HG02840 (cell line): ENCODE measurements around the gene RGL3.
"Not testable (repeated sequence)": the region's sequence is repeated elsewhere in the genome, so short reads cannot be mapped to it uniquely, and the experiment has no call there.

Source experiments
- ATAC-seq: cut with Tn5 transposase; IDR thresholded peaks from one replicate; pipeline ENCODE4 v1.9.1; 2021; ENCODE audit warnings: mild to moderate bottlenecking, moderate library complexity, moderate number of reproducible peaks; ENCODE audit not compliant: unreplicated experiment, low FRiP score

The RGL3 gene

DNA sequence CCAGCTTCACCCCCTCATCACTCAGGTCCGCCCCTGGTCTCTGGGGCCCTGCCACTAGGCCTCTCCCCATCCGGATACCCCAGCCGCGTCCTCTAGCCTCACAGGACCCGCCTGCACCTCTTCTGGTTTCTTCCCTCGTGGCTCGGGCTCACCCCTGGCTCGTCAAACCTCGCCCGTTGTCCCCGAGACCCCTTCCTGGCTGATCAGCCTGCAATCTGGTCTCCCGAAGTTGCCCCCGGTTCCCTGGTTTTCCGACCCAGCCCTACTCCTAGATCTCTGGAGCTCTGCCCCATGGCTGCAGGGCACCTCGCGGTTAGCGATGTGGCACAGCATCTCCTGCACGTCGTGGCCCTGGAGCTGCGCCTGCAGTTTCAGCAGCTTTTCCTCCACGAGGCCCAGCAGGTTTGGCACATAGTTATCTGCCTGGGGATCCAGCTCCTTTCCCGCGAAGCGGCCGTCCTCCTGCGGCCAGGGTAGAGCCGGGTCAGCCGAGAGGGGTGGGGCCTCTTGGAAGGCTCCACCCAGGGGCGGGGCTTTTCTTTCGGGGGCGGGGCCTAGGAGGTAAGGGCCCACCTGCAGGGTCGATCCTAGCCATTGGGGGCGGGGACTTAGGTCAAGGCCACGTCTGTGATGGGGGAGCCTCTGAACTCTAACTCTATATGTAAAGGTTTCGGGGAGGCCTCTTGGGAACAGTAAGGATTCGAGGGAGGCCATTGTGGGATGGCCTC lies 2.4 kb upstream of the RGL3 start:
- no peak for ATAC-seq

DNA sequence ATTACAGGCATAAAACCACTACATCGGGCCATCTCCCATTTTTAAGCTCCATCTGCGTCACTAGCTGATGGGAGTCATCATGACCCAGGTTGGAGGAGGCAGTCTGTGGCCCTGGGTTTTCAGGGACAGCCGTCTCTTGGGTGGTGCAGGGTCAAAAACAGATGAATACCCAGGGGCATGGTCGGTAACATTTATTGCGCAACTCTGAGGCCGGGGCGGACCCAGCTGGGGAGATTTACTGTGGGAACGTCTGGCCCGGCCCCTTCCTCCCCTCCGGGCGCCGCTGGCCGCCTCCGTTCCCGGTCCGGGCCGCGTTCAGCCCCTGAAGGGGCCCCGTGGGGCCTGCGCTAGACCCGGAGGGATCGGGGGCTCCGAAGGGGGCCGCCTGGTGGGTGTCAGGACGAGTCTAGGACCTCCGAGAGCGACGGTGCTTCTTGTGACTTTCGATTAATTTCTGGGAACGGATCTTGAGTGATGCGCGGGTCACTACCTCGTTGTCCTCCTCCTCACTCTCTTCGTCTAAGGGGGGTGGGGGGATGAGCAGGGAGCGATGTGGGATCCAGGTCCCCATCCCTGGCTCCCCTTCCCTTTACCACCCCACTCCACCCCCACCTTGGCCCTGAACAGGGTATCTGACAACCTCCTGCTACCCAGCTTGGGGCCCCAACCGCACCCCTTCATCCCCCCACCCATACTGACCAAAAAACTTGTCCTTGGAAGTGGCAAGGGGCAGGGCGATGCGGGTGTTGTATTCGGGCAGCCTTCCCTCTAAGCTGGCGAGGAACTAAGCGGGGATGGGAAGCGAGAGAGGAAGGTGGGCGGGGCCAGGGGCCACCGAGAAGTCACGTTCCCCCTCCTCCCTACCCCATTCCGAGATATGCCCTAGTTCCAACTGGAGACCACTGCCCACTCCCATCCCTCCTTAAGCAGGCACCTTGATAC lies 1.6 kb upstream of the RGL3 start:
- no peak for ATAC-seq

DNA sequence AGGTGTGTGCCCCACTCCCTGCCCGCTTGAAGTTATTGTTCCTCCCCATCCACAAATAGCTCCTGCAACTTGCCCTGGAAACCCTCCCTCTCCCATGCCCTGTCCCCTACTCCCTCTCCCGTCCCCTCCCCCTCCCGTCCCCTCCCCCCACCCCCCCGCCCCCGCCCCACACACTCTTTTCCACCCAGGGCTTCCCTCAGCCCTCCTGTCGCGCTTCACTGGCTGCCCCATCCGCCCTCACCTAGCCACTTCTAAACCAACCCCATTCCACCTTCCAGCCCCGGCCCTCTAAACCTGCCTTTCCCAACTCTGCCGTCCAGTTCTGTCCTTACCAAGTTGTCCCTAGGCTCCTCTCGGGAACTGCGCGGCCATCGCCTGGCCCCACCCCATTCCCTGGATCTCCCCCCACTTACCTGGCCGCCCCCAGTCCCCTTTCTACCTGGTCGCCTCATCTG lies 993 bp downstream of the RGL3 start:
- no peak for ATAC-seq

DNA sequence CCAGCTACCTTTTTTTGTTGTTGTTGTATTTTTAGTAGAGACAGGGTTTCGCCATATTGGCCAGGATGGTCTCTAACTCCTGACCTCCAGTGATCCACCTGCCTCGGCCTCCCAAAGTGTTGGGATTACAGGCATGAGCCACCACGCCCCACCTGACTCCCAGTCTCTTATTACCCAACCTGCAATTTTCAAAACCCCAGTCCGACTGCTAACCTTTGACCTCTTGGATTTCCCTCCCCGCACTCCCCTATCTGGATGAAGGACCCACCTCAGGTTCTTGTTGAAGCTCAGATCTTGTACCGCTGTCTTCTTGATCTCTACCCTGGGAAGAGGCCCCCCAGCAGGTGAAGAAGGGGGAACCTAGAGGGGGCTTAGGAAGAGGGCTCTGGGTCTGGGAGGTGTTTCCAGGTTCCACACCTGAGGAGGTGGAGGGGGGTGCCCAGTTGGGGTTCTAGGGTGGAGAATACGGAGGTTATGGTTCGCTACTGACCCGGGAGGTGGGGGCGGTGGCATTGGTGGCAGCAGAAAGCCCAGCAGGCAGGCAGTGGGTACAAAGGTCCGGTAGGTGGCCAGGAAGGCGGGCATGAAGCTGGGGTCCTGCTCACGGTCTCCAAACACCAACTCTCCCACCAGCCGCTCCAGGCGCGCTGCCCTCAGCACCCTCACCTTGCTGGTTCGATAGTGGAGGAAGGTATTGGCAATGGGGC lies 2.6 kb downstream of the RGL3 start:
- ATAC-seq = no peak

DNA sequence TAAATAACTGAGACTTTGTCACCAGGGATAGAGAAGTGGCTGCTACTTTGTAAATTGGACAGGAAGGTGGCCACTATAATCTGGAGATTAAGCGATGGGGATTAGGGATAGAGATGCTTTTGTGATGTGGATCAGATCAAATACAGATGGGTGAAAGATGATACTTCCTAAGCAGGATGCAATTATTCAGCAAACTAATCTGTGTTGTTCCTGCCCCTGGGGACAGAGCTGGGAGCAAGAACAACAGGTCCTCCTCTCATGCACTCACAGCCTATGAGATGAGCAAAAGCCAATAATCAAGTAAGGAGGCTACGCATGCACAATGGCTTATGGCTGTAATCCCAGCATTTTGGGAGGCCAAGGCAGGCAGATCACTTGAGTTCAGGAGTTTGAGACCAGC lies 4.6 kb downstream of the RGL3 start:
- ATAC-seq = no peak

DNA sequence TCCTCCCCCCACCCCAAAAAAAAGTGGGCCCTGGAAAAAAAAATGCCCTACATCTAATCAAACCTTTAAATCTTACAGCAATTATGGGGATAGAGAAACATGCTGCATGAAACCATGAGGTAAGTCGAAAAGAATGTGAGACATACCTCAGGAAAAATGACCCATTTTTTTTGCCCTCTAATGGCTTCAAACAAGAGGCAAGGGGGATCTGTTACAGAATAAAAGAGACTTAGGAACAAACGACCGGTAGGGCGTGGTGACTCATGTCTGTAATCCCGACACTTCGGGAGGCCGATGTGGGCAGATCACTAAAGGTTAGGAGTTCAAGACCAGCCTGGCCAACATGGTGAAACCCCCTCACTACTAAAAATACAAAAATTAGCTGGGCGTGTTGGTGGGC lies 8.4 kb downstream of the RGL3 start:
- no peak for ATAC-seq

DNA sequence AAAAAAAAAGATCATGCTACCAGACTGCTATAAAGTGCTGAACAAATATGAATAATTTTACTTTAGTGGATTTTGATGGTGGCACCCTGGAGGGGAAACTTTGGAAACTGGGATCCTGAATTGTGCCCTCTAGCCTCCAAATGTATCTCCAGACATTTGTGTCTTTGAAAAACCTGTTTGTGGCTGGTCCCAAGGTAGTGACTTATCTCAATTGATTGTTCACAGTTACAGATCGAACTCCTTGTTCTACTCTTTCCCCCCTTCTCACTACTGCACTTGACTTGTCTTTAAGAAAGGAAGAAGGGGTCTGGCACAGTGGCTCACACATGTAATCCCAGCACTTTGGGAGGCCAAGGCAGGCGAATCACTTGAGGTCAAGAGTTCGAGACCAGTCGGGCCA lies 10.5 kb downstream of the RGL3 start:
- no peak for ATAC-seq

DNA sequence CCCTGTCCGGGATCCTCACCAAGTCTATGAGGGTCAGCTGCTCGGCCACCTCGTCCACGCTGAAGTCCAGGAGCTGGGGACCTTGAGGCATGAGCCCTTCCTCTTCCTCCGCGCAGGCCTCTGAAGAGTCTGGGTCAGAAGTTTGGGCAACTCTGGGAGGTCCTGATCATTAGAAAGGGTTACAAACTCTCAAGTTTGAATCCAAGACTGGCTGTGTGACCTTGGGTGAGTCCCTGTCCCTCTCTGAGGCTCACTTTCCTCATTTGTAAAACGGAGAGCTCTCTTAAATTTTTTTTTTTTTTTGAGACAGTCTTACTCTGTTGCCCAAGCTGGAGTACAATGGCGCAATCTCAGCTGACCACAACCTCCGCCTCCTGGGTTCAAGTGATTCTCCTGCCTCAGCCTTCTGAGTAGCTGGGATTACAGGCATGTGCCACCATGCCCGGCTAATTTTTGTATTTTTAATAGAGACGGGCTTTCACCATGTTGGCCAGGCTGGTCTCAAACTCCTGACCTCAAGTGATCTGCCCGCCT lies 12.3 kb downstream of the RGL3 start:
- ATAC-seq = not testable (repeated sequence)

DNA sequence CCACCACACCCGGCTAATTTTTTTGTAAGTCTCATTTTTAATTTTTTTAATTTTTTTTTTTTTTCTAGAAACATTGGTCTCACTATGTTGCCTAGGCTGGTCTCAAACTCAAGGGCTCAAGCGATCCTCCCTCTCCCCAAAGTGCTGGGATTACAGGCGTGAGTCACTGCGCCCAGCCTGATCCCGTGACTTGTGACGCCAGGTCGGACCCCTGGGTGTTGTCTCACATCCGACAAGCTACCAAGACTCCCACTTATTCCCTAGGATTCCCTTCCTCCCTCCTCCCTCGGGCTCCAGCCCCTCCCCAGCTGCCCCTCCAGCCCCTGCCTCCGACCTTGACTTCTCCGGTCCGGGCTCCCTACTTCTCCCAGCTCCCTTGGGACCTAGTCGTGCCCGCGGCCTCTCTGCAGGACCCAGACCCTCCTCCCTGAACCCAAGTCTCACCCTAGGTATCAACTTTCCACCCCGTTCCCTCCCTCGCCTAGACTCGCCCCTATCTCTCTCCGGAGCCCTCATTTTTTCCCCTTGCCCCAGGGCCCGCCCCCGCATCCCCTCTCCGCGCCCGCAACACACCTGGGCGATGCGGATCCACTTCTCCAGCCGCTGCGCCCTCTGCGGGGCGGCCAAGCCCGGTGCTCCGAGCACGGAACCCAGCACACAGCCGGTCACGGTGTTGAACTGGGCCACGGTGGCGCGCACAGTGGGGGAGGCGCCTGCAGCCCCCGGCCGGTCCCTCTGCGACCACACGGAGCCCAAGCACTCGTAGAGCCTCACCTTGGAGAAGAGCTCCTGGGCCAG lies 13.1 kb downstream of the RGL3 start:
- no peak for ATAC-seq

DNA sequence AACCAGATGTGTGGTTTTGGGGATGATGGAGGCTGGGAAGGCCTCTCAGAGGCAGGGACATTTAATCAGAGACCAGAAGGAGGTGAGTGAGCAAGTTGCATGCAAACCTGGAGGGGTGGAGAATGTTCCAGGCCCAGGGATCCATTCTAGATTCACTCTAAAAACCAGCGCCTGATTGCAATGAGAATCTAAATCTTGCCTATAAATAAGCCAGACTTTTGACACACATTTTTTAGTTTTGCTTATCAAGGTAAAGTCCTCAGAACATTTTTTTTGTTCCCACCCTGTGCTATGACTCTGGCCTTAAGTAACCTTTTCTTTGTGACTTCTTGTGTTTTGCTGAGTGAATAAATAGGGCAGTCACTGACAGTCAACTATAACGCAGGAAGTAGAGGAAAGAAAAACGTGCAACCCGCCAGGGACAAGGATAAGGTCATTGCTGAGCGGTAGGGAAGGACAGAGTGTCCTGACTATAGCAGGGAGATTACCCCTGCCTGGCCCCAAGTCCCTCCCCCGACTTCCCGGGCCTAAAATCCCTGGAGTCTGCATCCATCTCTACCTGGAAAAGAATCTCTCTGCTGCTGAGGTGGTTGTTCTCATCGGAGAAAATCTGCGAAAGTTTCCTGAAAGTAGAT lies 14.4 kb downstream of the RGL3 start:
- no peak for ATAC-seq

DNA sequence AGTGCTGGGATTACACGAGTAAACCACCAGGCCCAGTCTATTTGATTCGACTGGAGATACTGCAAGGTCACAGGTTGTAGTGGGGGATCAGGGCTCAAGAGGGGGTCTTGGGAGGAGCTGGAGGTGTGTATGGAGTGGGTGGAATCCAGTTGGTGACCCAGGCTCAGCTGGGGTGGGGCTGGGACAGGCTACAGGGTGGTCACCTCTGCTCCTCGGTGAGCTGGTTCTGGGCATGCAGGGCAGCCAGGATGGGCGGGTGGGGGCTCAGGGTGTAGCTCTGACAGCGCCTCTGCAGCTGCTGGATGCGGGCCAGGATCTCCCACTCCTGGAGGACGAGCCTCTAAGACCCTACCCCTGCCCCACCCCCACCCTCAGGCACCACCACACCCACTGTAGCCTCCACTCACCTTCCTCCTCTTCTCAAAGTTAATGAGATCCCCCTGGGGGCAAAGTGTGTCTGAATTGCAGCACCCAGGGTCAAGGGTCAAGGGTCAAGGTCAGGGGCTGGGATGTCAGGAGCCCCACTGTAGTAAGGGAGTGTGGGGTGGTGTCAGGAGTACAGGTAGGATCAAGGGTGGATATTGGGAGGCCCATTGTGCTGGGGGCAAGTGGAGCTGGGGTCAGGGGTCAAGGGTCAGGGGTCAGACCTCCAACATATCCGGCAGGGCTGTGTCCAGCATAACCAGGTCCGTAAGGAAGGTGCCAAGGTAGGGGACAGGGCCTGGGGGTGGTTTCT lies 17.1 kb downstream of the RGL3 start:
- ATAC-seq = no peak

DNA sequence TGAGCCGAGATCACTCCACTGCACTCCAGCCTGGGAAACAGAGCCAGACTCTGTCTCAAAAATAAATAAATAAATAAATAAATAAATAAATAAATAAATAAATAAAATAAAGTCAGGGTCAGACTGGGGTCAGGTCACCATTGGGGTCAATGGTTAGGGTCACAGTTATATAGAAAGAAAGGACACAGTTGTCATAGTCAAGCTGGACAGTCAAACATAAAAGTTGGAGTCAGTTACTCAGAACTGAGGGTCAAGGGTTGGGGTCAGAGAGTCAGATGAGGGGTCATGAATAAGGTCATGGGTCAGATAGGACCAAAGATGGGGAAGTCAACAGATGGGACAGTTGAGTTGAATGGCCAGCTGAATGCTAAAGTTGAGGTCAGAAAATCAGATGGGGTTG lies 18.3 kb downstream of the RGL3 start:
- ATAC-seq = no peak

DNA sequence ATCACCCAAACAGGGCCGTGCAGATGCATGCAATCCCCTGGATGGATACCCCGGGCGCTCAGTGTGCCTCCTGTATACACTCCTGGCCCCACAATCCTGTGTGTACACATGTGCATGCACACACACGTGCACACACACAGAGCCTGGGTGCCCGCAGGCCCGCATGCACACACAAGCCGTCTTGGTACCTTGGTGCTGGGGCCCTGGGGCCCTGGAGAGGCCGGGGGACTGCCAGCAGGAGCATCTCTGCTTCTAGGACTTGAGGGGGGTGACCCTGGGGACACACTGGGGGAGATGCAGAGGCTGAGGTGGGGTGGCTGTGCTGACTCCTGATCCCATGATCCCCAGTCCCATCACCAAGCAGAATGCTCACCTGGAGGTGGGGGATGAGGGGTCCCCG lies 19.4 kb downstream of the RGL3 start:
- ATAC-seq = no peak

DNA sequence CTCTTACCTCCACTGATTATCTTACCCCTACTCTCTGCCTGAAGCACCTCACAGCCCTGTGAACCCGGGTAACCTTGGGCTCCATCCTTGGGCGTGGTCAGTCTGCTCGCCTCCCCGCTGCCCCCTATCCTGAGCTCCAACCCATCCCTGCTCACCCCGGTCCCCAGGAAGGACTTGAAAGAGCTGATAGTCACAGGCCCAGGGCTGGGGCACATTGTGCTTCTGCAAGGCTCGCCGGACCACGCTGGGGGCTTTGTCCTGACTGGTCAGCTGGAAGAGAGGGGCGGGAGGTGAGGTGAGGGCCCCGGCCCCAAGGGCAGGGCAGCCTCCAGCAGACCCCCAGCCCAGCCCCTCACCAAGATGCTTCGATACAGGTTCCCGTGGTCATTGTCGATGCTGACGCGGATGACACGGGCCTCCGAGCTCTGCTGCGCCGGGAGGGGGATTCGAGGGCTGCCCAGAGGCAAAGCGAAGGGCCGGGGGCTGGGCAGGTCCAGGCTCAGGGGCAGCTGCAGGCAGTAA lies 22.0 kb downstream of the RGL3 start:
- no peak for ATAC-seq

DNA sequence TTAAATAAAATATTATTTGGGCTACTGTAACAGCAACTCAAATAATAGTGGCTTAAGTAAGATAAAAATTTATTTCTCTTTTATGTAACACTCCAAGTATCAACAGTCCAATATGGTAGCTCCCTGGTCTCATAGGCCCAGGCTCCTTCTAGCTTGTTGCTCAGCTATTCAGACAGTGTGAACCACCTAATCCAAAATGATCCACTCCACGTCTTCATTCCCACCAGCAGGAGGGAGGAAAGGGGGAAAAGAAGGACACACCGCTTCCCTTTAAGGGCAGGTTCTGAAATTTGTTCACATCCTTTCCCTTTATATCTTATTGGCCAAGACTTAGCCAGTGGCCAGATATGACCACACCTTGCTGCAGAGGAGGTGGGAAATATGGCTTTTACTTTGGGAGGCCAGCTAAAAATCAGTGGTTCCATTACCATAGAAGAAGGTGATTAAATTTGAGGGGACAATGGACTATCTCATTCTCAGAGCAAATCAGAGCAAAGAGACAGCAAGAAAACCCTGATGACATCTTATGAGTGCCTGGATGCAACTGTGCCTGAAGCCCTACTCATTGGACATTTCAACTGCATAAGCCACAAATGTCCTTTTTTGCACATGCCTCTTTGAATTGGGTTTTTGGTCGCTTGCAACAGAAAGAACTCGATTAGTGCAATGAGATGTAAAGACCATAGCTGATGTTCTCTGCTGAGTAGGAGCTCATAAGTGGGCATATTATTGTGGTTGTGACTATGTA lies 28.0 kb downstream of the RGL3 start:
- no peak for ATAC-seq

DNA sequence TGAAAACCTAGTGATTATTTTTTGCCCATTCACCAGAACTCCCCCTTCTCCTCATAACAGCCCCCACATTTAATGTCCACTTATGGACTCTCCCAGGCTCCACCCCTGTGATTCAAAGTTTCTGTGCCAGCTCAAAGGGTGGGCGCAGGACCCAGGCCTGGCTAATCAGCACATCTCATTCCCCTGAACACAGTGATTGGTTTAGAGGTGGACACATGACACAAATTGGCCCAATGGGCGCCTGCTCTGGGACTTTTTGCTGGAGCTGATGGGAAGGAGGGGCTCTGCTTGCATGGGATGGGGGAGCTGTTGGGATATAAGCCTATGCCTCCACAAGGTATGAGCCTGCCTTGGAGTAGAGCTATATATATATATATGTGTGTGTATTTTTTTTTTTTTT lies 28.8 kb downstream of the RGL3 start:
- no peak for ATAC-seq

DNA sequence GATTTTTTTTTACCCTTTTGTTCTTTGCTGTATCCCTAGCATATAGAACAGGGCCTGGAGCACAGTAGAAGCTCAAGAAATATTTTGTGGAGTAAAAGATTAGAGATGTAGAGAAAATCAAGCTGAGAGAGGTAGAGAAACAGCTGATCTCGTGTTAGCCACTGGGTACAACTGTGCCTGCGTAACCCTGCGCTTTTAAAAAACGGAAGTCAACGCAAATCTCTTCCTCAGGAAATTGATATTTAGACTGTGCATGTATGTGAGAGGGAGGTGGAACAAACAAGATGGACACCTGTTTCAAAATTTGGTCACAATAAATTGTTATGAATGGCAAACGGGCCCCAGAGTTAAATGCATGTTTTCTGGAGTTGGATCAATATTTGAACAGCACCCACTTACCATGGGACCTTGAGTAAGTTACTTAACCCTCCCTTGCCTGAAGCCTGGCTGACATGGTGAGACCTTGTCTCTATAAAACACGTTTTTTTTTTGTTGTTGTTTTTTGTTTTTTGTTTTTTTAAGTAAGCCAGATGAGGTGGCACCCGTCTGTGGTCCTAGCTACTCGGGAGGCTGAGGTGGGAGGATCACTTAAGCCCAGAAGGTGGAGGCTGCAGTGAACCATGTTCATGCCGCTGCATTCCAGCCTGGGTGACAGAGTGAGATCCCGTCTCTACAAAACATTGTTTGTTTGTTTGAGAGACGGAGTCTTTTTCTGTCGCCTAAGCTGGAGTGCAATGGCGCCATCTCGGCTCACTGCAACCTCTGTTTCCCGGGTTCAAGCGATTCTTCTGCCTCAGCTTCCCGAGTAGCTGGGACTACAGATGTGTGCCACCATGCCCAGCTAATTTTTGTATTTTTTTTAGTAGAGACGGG lies 31.7 kb downstream of the RGL3 start:
- no peak for ATAC-seq
